Stimulated activated naive CD8-positive, alpha-beta T cell treated with anti-CD3 and anti-CD28 coated beads, Interleukin-15, Interleukin-2, amounts not matched to agents 100 U/mL and 50 U/mL, for 24 hours (primary cell): ENCODE results near the gene RFPL1.
"Not testable (repeated sequence)": the region's sequence is repeated elsewhere in the genome, so short reads cannot be mapped to it uniquely, and the experiment has no call there.

ENCODE experiments used
- ATAC-seq: fragments of 150-1000 bp; cut with Tn5 transposase; one replicate; pipeline ENCODE4 v1.10.0; 2021
- DNase-seq: peaks from one replicate; pipeline ENCODE4 v3.0.0; 2021

The RFPL1 gene

GRCh38 chr22:29478326-29479276 is 40.2 kb downstream of the RFPL1 start:
- DNase-seq, result peak; percentile 44
- ATAC-seq, result no peak

GRCh38 chr22:29479417-29480261 is 41.3 kb downstream of the RFPL1 start, which contains the start of gene NEFH:
TSS of gene NEFH (plus strand) at chr22:29480218. CDS start at chr22:29480263, 45 bp downstream.
- ATAC-seq, result no peak
- no peak for DNase-seq

DNA sequence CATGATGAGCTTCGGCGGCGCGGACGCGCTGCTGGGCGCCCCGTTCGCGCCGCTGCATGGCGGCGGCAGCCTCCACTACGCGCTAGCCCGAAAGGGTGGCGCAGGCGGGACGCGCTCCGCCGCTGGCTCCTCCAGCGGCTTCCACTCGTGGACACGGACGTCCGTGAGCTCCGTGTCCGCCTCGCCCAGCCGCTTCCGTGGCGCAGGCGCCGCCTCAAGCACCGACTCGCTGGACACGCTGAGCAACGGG is 41.8 kb downstream of the RFPL1 start:
- no peak for DNase-seq

GRCh38 chr22:29480512-29481264 is 42.3 kb downstream of the RFPL1 start:
- DNase-seq (peak; percentile 44), ATAC-seq (peak; percentile 66)

More for the DNA sequence above, 41.8 kb downstream of the RFPL1 start:
- ATAC-seq, result no peak

- DNase-seq (no peak), ATAC-seq (no peak)
Measured at GRCh38 chr22:29481265-29482000, 43.0 kb downstream of the RFPL1 start.

- ATAC-seq, result no peak
- no peak for DNase-seq
Measured at GRCh38 chr22:29482253-29482652, 43.9 kb downstream of the RFPL1 start.

DNA sequence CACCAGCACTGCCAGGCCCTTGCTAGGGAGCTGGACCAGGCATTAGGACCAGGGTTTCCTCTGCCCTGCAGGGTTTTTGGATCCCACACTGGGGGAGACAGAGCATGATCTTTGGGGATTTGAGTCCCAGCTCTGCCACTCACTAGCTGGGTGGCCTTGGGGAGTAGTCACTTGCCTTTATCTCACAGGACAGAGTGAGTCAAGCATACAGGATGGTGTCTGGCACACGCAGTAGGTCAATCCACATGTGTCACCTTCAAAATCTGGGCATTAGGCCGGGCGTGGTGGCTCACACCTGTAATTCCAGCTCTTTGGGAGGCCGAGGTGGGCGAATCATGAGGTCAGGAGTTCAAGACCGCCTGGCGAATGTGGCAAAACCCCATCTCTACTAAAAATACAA is 44.3 kb downstream of the RFPL1 start:
- ATAC-seq (no peak), DNase-seq (no peak)

DNA sequence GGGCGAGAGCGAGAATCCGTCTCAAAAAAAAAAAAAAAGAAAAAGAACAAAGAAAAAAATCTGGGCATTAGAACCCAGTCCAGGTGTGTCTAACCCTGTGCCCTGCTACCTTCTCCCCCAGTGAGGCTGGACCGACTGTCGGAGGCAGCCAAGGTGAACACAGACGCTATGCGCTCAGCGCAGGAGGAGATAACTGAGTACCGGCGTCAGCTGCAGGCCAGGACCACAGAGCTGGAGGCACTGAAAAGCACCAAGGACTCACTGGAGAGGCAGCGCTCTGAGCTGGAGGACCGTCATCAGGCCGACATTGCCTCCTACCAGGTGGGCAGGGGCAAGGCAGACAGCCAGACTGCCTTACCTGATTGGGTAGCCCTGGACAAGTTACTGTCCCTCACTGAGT is 44.9 kb downstream of the RFPL1 start:
- ATAC-seq, result no peak
- DNase-seq, result no peak

GRCh38 chr22:29484642-29485041 is 46.3 kb downstream of the RFPL1 start:
- no peak for ATAC-seq
- DNase-seq, result no peak

GRCh38 chr22:29485448-29485847 is 47.1 kb downstream of the RFPL1 start:
- DNase-seq, result no peak
- no peak for ATAC-seq

DNA sequence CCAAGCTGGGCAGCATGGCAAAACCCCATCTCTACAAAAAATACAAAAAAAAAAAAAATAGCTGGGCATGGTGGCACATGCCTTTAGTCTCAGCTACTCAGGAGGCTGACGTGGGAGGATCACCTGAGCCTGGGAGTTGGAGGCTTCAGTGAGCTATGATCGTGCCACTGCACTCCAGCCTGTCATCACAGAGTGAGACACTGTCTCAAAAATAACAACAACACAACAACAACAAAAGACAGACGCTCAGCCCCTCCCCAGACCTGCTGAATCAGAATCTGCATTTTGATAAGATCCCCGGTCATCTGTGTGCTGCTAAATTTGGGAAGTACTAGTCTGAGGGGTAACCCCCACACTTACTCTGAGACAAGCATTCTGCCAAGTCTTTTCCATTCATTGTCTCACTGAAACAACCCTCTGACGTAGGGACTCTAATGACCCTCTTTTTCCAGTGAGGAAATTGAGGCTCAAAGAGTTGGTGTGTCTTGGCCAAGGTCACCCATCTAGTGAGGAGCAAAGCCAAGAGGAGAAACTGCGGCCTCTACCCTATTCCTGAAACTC is 49.1 kb downstream of the RFPL1 start:
- DNase-seq, result no peak
- no peak for ATAC-seq

DNA sequence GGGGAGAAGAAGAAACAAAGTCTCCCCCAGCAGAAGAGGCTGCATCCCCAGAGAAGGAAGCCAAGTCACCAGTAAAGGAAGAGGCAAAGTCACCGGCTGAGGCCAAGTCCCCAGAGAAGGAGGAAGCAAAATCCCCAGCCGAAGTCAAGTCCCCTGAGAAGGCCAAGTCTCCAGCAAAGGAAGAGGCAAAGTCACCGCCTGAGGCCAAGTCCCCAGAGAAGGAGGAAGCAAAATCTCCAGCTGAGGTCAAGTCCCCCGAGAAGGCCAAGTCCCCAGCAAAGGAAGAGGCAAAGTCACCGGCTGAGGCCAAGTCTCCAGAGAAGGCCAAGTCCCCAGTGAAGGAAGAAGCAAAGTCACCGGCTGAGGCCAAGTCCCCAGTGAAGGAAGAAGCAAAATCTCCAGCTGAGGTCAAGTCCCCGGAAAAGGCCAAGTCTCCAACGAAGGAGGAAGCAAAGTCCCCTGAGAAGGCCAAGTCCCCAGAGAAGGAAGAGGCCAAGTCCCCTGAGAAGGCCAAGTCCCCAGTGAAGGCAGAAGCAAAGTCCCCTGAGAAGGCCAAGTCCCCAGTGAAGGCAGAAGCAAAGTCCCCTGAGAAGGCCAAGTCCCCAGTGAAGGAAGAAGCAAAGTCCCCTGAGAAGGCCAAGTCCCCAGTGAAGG is 50.9 kb downstream of the RFPL1 start:
- not testable (repeated sequence) for DNase-seq, ATAC-seq

- ATAC-seq, result no peak
- no peak for DNase-seq
Measured at GRCh38 chr22:29491012-29491411, 52.6 kb downstream of the RFPL1 start.
